ENCODE measurements around the gene CPZ. TPM values are rescaled to one million over a fixed set of nuclear protein-coding genes. Genes with fewer than 3 reads are reported as not detected.

The CPZ gene
- total RNA-seq, 4 donors from 2014 or later = 2.3 to 7.5 (median 3.2) TPM; not detected in 1

GRCh38 chr4:8586671-8587468 is 5.7 kb upstream of the CPZ start:
- TF ChIP-seq EP300 (IDR thresholded peaks at IDR 0.05) = no peak
- no peak for TF ChIP-seq CTCF (IDR thresholded peaks at IDR 0.05)
- no peak for TF ChIP-seq POLR2A (IDR thresholded peaks at IDR 0.05)
- TF ChIP-seq POLR2AphosphoS5 (IDR thresholded peaks at IDR 0.05) = no peak
- Histone ChIP-seq H3K4me1 (no peaks in the 10 kb centered on the region), H3K9me3 (no peaks in the 10 kb centered on the region), H3K27me3 (peaks cover 96% of the 10 kb centered on the region), H3K36me3 (no peaks in the 10 kb centered on the region), H3K4me3 (no peak overlapping the region), H3K27ac (no peak overlapping the region)
- 75 to 83% methylated on average over 3 to 4 of the region's 37 CpGs for WGBS, 2 donors (ENCODE audit: low coverage in 1 of 2)
- ATAC-seq = no peak

DNA sequence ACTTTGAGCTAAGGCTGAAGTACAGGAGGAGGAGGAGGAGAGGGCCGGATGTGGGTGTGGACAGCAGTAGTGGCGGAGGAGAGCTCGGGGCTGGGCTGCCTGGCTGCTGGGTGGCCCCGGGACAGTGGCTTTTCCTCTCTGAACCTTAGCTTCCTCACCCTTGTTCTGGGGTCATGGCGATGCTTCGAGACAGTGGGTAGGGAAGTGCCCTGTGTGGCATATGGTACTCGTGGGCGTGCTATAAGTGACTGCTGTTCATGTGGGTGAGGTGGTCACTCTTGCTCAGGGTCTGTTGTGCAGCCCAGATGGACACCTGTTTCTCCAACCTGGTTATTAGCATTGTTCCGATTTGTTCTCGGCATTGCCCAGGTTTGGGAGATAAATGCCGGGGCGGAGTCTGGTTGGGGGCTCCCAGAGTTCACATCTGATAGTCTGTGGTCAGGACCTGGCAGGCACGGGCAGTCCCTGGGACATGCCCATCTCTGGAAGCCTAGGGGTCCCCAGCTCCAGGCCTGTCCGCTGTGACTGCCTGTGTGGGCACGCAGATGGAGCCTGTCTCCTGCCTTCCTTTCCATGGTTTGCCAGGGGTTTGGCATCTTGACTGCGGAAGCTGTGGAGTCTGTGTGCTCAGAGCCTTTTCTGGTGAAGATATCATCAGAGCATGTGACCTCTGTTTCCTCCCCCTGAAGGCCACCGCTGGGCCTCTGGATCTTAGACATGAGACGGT is 4.9 kb upstream of the CPZ start:
- ATAC-seq = no peak
- H3K27me3 ChIP-seq = peaks cover 96% of the 10 kb centered on the region
- no peaks in the 10 kb centered on the region for H3K36me3 ChIP-seq
- no peak overlapping the region for H3K27ac ChIP-seq
- H3K4me3 ChIP-seq = no peak overlapping the region
- 20 to 100% methylated on average over 1 to 2 of the region's 18 CpGs for WGBS, 2 donors (ENCODE audit: low coverage in 1 of 2)
- H3K4me1 ChIP-seq = peaks cover 0 to 8% (median 0%) of the 10 kb centered on the region in 3 donors
- H3K9me3 ChIP-seq = no peaks in the 10 kb centered on the region
- TF ChIP-seq EP300 (IDR thresholded peaks at IDR 0.05) = no peak
- no peak for TF ChIP-seq CTCF (IDR thresholded peaks at IDR 0.05)
- TF ChIP-seq POLR2AphosphoS5 (IDR thresholded peaks at IDR 0.05) = no peak
- TF ChIP-seq POLR2A (IDR thresholded peaks at IDR 0.05) = no peak

DNA sequence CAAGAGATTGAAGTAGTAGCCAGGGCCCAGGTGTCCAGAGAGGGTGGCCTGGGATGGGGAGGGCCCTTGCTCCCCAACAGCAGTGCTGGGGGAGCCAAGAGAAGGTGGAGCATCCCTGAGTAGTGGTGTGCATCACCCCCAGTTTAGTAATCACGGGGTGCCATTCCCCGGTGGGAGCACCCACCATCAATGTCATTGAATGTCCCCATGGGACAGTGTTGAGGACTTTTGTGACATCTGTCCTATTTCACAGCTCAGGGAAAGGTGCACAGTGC is 4.4 kb upstream of the CPZ start:
- no peak for ATAC-seq
- H3K36me3 ChIP-seq = no peaks in the 10 kb centered on the region
- peaks cover 0 to 13% (median 0%) of the 10 kb centered on the region in 3 donors for H3K4me1 ChIP-seq
- H3K4me3 ChIP-seq = no peak overlapping the region
- H3K27me3 ChIP-seq = peaks cover 96% of the 10 kb centered on the region
- no CpG with 5 or more reads among the region's 2 CpGs for WGBS, 2 donors (ENCODE audit: low coverage in 1 of 2)
- no peak overlapping the region for H3K27ac ChIP-seq
- H3K9me3 ChIP-seq = no peaks in the 10 kb centered on the region
- TF ChIP-seq POLR2A (IDR thresholded peaks at IDR 0.05) (no peak), EP300 (IDR thresholded peaks at IDR 0.05) (no peak), CTCF (IDR thresholded peaks at IDR 0.05) (no peak), POLR2AphosphoS5 (IDR thresholded peaks at IDR 0.05) (no peak)

GRCh38 chr4:8589336-8589735 is 3.2 kb upstream of the CPZ start:
- H3K36me3 ChIP-seq = no peaks in the 10 kb centered on the region
- WGBS, 2 donors (ENCODE audit: low coverage in 1 of 2) = 83 to 93% methylated on average over 5 of the region's 10 CpGs
- TF ChIP-seq CTCF (IDR thresholded peaks at IDR 0.05) = no peak
- no peak for TF ChIP-seq POLR2AphosphoS5 (IDR thresholded peaks at IDR 0.05)
- TF ChIP-seq POLR2A (IDR thresholded peaks at IDR 0.05) = no peak
- no peak for TF ChIP-seq EP300 (IDR thresholded peaks at IDR 0.05)
- no peaks in the 10 kb centered on the region for H3K9me3 ChIP-seq
- H3K27ac ChIP-seq = no peak overlapping the region
- H3K27me3 ChIP-seq = peaks cover 96% of the 10 kb centered on the region
- ATAC-seq = no peak
- H3K4me1 ChIP-seq = peaks cover 0 to 18% (median 0%) of the 10 kb centered on the region in 3 donors
- H3K4me3 ChIP-seq = no peak overlapping the region

Measured in gastroesophageal sphincter (tissue), 4 donors.